COLO829 (cell line): ENCODE data around the gene GPR176.

Source experiments
- DNase-seq: peaks from one replicate; pipeline ENCODE4 v3.0.0; 2012; ENCODE audit warnings: low spot score

The GPR176 gene

GRCh38 chr15:39807791-39808190 is 112.3 kb downstream of the GPR176 start:
- DNase-seq: no peak

GRCh38 chr15:39804026-39804425 is 116.0 kb downstream of the GPR176 start:
- DNase-seq: no peak

GRCh38 chr15:39803016-39803415 is 117.0 kb downstream of the GPR176 start:
- no peak for DNase-seq

GRCh38 chr15:39801641-39802309 is 118.3 kb downstream of the GPR176 start:
- no peak for DNase-seq

- no peak for DNase-seq
Observed at GRCh38 chr15:39799552-39800011, 120.5 kb downstream of the GPR176 start.

GRCh38 chr15:39798382-39798781 is 121.7 kb downstream of the GPR176 start:
- DNase-seq: no peak

GRCh38 chr15:39797407-39797806 is 122.7 kb downstream of the GPR176 start:
- no peak for DNase-seq

- no peak for DNase-seq
Observed at GRCh38 chr15:39796601-39797000, 123.5 kb downstream of the GPR176 start.

- DNase-seq: no peak
Observed at GRCh38 chr15:39795486-39795885, 124.6 kb downstream of the GPR176 start.

- no peak for DNase-seq
Observed at GRCh38 chr15:39794954-39795353, 125.1 kb downstream of the GPR176 start.

GRCh38 chr15:39793923-39794322 is 126.1 kb downstream of the GPR176 start:
- DNase-seq: no peak

- no peak for DNase-seq
Observed at GRCh38 chr15:39792844-39793335, 127.2 kb downstream of the GPR176 start.

GRCh38 chr15:39792025-39792843 is 127.8 kb downstream of the GPR176 start:
- DNase-seq: no peak

GRCh38 chr15:39789736-39790135 is 130.3 kb downstream of the GPR176 start:
- DNase-seq: no peak

- no peak for DNase-seq
Observed at GRCh38 chr15:39788800-39789565, 131.1 kb downstream of the GPR176 start.

GRCh38 chr15:39788108-39788507 is 132.0 kb downstream of the GPR176 start:
- DNase-seq: no peak

GRCh38 chr15:39787479-39787878 is 132.6 kb downstream of the GPR176 start:
- DNase-seq: no peak

GRCh38 chr15:39786447-39787056 is 133.5 kb downstream of the GPR176 start:
- no peak for DNase-seq

- DNase-seq: no peak
Observed at GRCh38 chr15:39785841-39786240, 134.2 kb downstream of the GPR176 start.

GRCh38 chr15:39785139-39785538 is 134.9 kb downstream of the GPR176 start:
- DNase-seq: no peak

- DNase-seq: no peak
Observed at GRCh38 chr15:39784638-39785037, 135.4 kb downstream of the GPR176 start.

GRCh38 chr15:39784125-39784524 is 135.9 kb downstream of the GPR176 start:
- DNase-seq: no peak
